Natural killer cell treated with Interleukin-12 subunit alpha and Interleukin-12 subunit beta and Interleukin-15 and Interleukin-18, amount 100 ng/mL, for 72 hours (primary cell): ENCODE data around the gene ALLC. TPM values are rescaled to one million over a fixed set of nuclear protein-coding genes. Genes with fewer than 3 reads are reported as not detected.
A peak's percentile ranks its signal among the peaks of the same experiment; 100 is the strongest.
"Not testable (repeated sequence)": the region's sequence is repeated elsewhere in the genome, so short reads cannot be mapped to it uniquely, and the experiment has no call there.

Experiments used
- ATAC-seq, 2 donors: fragments of 150-1000 bp; cut with Tn5 transposase in 1 of 2; sonication (Bioruptor Pico), chemical (Tn5 transposase) in 1 of 2; 2 replicates each; pipeline ENCODE4 v1.10.0; 2021
- DNase-seq: peaks from one replicate; pipeline ENCODE4 v3.0.0; 2022; ENCODE audit warnings: low spot score
- H3K27ac Mint-ChIP-seq, 2 donors: 1 replicate in 1 of 2; 2 replicates in 1 of 2; pipeline ENCODE4 v1.8.0; 2022; ENCODE audit warnings: mixed read lengths in 2 of 2, mild to moderate bottlenecking in 1 of 2, moderate library complexity in 1 of 2
- H3K27me3 Mint-ChIP-seq, 2 donors: 1 replicate in 1 of 2; 2 replicates in 1 of 2; pipeline ENCODE4 v1.8.0; 2022; ENCODE audit warnings: mixed read lengths in 2 of 2
- H3K36me3 Mint-ChIP-seq: one replicate; pipeline ENCODE4 v1.8.0; 2022; ENCODE audit warnings: mixed read lengths
- H3K4me1 Mint-ChIP-seq, 2 donors: 1 replicate in 1 of 2; 2 replicates in 1 of 2; pipeline ENCODE4 v1.8.0; 2022; ENCODE audit warnings: low read depth in 2 of 2, mixed read lengths in 2 of 2, mild to moderate bottlenecking in 1 of 2
- H3K4me3 Mint-ChIP-seq: one replicate; pipeline ENCODE4 v1.8.0; 2022; ENCODE audit warnings: mixed read lengths
- H3K9me3 Mint-ChIP-seq: 2 replicates; pipeline ENCODE4 v1.8.0; 2022; ENCODE audit warnings: mixed read lengths
- total RNA-seq, 2 donors: library from RNA; stranded (reverse); gene quantifications; one replicate each; pipeline ENCODE4 v1.2.3, GENCODE V29; 2022

ALLC gene
- total RNA-seq, 2 donors from 2014 or later = not detected

- Mint-ChIP-seq H3K4me1 (no peaks in the 10 kb centered on the region), H3K27me3 (peaks cover 4 to 20% of the 10 kb centered on the region in 2 donors), H3K36me3 (no peaks in the 10 kb centered on the region), H3K9me3 (no peaks in the 10 kb centered on the region), H3K4me3 (no peak overlapping the region), H3K27ac (no peak overlapping the region)
- no peak for DNase-seq
- no peak for ATAC-seq
Observed at GRCh38 chr2:3618367-3618766, 39.6 kb upstream of the ALLC start.

GRCh38 chr2:3619033-3619432, 39.0 kb upstream of the ALLC start:
- H3K27me3 Mint-ChIP-seq = peaks cover 4 to 20% of the 10 kb centered on the region in 2 donors

GRCh38 chr2:3619661-3620060, 38.3 kb upstream of the ALLC start:
- H3K9me3 Mint-ChIP-seq, H3K27ac Mint-ChIP-seq, ATAC-seq, H3K4me1 Mint-ChIP-seq, H3K36me3 Mint-ChIP-seq, DNase-seq, H3K4me3 Mint-ChIP-seq: not testable (repeated sequence)
- peaks cover 4 to 20% of the 10 kb centered on the region in 2 donors for H3K27me3 Mint-ChIP-seq

More at GRCh38 chr2:3619033-3619432, 39.0 kb upstream of the ALLC start:
- H3K4me1 Mint-ChIP-seq = no peaks in the 10 kb centered on the region
- no peak overlapping the region for H3K4me3 Mint-ChIP-seq
- no peaks in the 10 kb centered on the region for H3K9me3 Mint-ChIP-seq
- H3K36me3 Mint-ChIP-seq = no peaks in the 10 kb centered on the region
- no peak for ATAC-seq
- no peak for DNase-seq
- H3K27ac Mint-ChIP-seq = no peak overlapping the region

GRCh38 chr2:3620834-3621233, 37.2 kb upstream of the ALLC start:
- Mint-ChIP-seq H3K27ac (no peak overlapping the region), H3K9me3 (no peaks in the 10 kb centered on the region), H3K36me3 (no peaks in the 10 kb centered on the region), H3K4me3 (no peak overlapping the region), H3K4me1 (no peaks in the 10 kb centered on the region), H3K27me3 (peaks cover 4 to 20% of the 10 kb centered on the region in 2 donors)
- DNase-seq (no peak), ATAC-seq (no peak)

GRCh38 chr2:3622967-3623366, 35.0 kb upstream of the ALLC start:
- Mint-ChIP-seq H3K9me3 (no peaks in the 10 kb centered on the region), H3K4me1 (no peaks in the 10 kb centered on the region), H3K27me3 (peaks cover 4 to 27% of the 10 kb centered on the region in 2 donors), H3K27ac (no peak overlapping the region), H3K36me3 (no peaks in the 10 kb centered on the region), H3K4me3 (no peak overlapping the region)
- ATAC-seq = no peak
- DNase-seq = no peak

GRCh38 chr2:3624059-3624794, 33.8 kb upstream of the ALLC start:
- no peak for DNase-seq
- peaks cover 4 to 23% of the 10 kb centered on the region in 2 donors for H3K27me3 Mint-ChIP-seq

GRCh38 chr2:3625186-3625585, 32.8 kb upstream of the ALLC start:
- Mint-ChIP-seq H3K27ac (no peak overlapping the region), H3K4me3 (no peak overlapping the region), H3K27me3 (peaks cover 4 to 19% of the 10 kb centered on the region in 2 donors), H3K9me3 (no peaks in the 10 kb centered on the region), H3K4me1 (no peaks in the 10 kb centered on the region), H3K36me3 (no peaks in the 10 kb centered on the region)
- ATAC-seq = no peak
- peak; percentile 22 for DNase-seq

More at GRCh38 chr2:3624059-3624794, 33.8 kb upstream of the ALLC start:
- ATAC-seq = no peak
- H3K4me1 Mint-ChIP-seq = no peaks in the 10 kb centered on the region
- no peaks in the 10 kb centered on the region for H3K9me3 Mint-ChIP-seq
- no peaks in the 10 kb centered on the region for H3K36me3 Mint-ChIP-seq
- no peak overlapping the region for H3K27ac Mint-ChIP-seq
- H3K4me3 Mint-ChIP-seq = no peak overlapping the region

GRCh38 chr2:3626118-3626811, 31.7 kb upstream of the ALLC start:
- Mint-ChIP-seq H3K36me3 (no peaks in the 10 kb centered on the region), H3K4me3 (no peak overlapping the region), H3K27me3 (peaks cover 0 to 8% of the 10 kb centered on the region in 2 donors), H3K27ac (no peak overlapping the region), H3K9me3 (no peaks in the 10 kb centered on the region), H3K4me1 (no peaks in the 10 kb centered on the region)
- ATAC-seq (no peak), DNase-seq (no peak)

- H3K27me3 Mint-ChIP-seq = peaks cover 0 to 7% of the 10 kb centered on the region in 2 donors
- peak; percentile 35 for DNase-seq
Observed at GRCh38 chr2:3626812-3627499, 31.0 kb upstream of the ALLC start.

GRCh38 chr2:3627500-3628100, 30.4 kb upstream of the ALLC start:
- H3K27me3 Mint-ChIP-seq = peaks cover 0 to 7% of the 10 kb centered on the region in 2 donors
- peak; percentile 26 for DNase-seq

More at GRCh38 chr2:3626812-3627499, 31.0 kb upstream of the ALLC start:
- Mint-ChIP-seq H3K4me1 (no peaks in the 10 kb centered on the region), H3K36me3 (no peaks in the 10 kb centered on the region), H3K9me3 (no peaks in the 10 kb centered on the region), H3K4me3 (no peak overlapping the region), H3K27ac (no peak overlapping the region)
- no peak for ATAC-seq

GRCh38 chr2:3628241-3628679, 29.7 kb upstream of the ALLC start:
- no peaks in the 10 kb centered on the region for H3K36me3 Mint-ChIP-seq
- H3K27ac Mint-ChIP-seq = no peak overlapping the region
- no peaks in the 10 kb centered on the region for H3K4me1 Mint-ChIP-seq
- H3K4me3 Mint-ChIP-seq = no peak overlapping the region
- DNase-seq = peak; percentile 38
- no peaks in the 10 kb centered on the region for H3K9me3 Mint-ChIP-seq
- ATAC-seq = no peak
- peaks cover 0 to 7% of the 10 kb centered on the region in 2 donors for H3K27me3 Mint-ChIP-seq

More at GRCh38 chr2:3627500-3628100, 30.4 kb upstream of the ALLC start:
- Mint-ChIP-seq H3K4me3 (no peak overlapping the region), H3K4me1 (no peaks in the 10 kb centered on the region), H3K36me3 (no peaks in the 10 kb centered on the region), H3K9me3 (no peaks in the 10 kb centered on the region), H3K27ac (no peak overlapping the region)
- no peak for ATAC-seq

GRCh38 chr2:3628800-3629199, 29.2 kb upstream of the ALLC start:
- peaks cover 0 to 7% of the 10 kb centered on the region in 2 donors for H3K27me3 Mint-ChIP-seq
- no peaks in the 10 kb centered on the region for H3K4me1 Mint-ChIP-seq
- H3K36me3 Mint-ChIP-seq = no peaks in the 10 kb centered on the region
- ATAC-seq (no peak), DNase-seq (peak; percentile 56)
- H3K4me3 Mint-ChIP-seq = no peak overlapping the region
- no peak overlapping the region for H3K27ac Mint-ChIP-seq
- H3K9me3 Mint-ChIP-seq = no peaks in the 10 kb centered on the region

- Mint-ChIP-seq H3K4me3 (no peak overlapping the region), H3K27me3 (peaks cover 0 to 7% of the 10 kb centered on the region in 2 donors)
Observed at GRCh38 chr2:3630631-3631030, 27.4 kb upstream of the ALLC start.

More at GRCh38 chr2:3630631-3631030, 27.4 kb upstream of the ALLC start:
- no peak overlapping the region for H3K27ac Mint-ChIP-seq
- DNase-seq (peak; percentile 26), ATAC-seq (no peak)
- H3K4me1 Mint-ChIP-seq = no peaks in the 10 kb centered on the region
- no peaks in the 10 kb centered on the region for H3K36me3 Mint-ChIP-seq
- H3K9me3 Mint-ChIP-seq = no peaks in the 10 kb centered on the region
